Activated CD4-positive, alpha-beta memory T cell treated with anti-CD3 and anti-CD28 coated beads, Interleukin-2, amount 10 ng/mL, durations not matched to agents 7 days and 5 days (primary cell): ENCODE results near the gene DVL1. TPM values are rescaled to one million over a fixed set of nuclear protein-coding genes. Genes with fewer than 3 reads are reported as not detected.

ENCODE experiments used
- CTCF ChIA-PET: fragments of 350-600 bp; sonication (Branson Sonifier 250); formaldehyde crosslinking; loops from one replicate; lab custom pipeline; 2021; ENCODE audit warnings: antibody characterized with exemption, inconsistent platforms; lab: Charles Lee
- POLR2A ChIA-PET: fragments of 350-600 bp; sonication (Branson Sonifier 250); formaldehyde crosslinking; loops from one replicate; lab custom pipeline; 2021; ENCODE audit warnings: antibody characterized with exemption; lab: Charles Lee
- DNase-seq: peaks from one replicate; pipeline ENCODE4 v3.0.0-alpha.2; 2020
- H3K27ac Mint-ChIP-seq: one replicate; pipeline ENCODE4 v1.8.0; 2021; ENCODE audit warnings: mild to moderate bottlenecking, mixed read lengths
- H3K27me3 Mint-ChIP-seq: one replicate; pipeline ENCODE4 v1.8.0; 2021; ENCODE audit warnings: mixed read lengths
- H3K36me3 Mint-ChIP-seq: one replicate; pipeline ENCODE4 v1.8.0; 2021; ENCODE audit warnings: low read depth, mixed read lengths
- H3K4me1 Mint-ChIP-seq: one replicate; pipeline ENCODE4 v1.8.0; 2021; ENCODE audit warnings: mixed read lengths
- H3K4me3 Mint-ChIP-seq: one replicate; pipeline ENCODE4 v1.8.0; 2021; ENCODE audit warnings: mild to moderate bottlenecking, mixed read lengths
- H3K9me3 Mint-ChIP-seq: one replicate; pipeline ENCODE4 v1.8.0; 2021; ENCODE audit warnings: mixed read lengths
- total RNA-seq, 2 experiments: library from RNA; stranded (reverse); gene quantifications; one replicate each; pipeline ENCODE4 v1.2.3, GENCODE V29; 2021

Gene DVL1
- total RNA-seq, 2 experiments from 2014 or later, result 36.0 to 37.8 TPM

DNA sequence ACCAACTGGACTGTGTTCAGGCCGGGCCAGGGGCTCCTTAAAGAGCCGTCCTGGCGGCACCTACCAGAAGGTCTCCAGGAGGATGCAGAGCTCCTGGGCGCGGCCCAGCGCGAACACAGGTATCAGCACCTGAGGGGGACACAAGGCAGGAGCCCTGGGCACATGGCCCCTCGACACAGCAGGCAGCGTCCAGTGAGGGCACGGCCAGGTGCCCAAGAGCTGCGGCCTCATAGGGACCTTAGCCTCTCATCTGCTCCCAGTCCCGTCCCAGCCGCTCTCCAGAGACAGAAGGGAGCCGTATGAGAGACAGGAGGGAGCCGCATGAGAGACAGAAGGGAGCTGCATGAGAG lies 35.0 kb downstream of the DVL1 start:
- POLR2A ChIA-PET, result interaction anchor here (1.8 kb wide), 1 partner anchor 9 kb away, joined by 6 read pairs; no protein-coding TSS in a partner anchor
- H3K4me3 Mint-ChIP-seq, result no peak overlapping the region

DNA sequence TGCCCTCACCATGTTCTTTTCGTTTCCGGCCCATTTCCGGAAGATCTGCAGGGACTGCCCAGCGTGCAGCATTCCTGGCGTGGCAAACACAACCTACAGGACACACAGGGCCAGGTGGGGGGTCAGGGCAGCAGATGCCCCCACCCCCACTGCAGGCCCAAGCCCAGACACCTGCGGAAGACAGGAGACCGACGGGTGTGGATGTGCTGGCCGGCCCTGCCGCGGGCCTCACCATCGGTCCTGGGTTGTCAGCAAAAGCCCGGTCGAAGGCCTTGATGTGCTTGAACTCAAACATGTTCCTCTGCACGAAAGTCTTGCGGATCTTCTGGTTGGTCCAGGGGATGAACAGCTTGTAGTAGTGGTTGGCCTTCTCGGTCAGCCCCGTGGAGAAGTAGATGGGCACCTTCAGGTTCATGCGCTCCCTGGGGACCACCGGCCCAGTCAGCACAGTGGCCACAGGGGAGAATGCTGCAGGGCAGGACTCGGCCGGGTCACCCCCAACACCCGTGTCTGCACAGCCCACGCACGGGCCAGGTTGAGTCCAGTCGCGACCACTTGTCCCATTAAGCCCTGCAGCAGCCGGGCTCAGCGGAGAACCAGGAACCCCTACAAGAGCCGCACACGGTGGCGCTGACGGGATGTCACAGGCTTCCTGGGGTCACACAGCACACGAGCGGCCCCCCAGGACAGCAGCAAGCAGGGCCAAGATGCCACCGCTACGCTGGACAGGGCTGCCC lies 35.5 kb downstream of the DVL1 start:
- ChIA-PET CTCF (no interaction called here), POLR2A (interaction anchor here (1.8 kb wide), 1 partner anchor 10 kb away, joined by 6 read pairs; no protein-coding TSS in a partner anchor)
- Mint-ChIP-seq H3K9me3 (no peaks in the 10 kb centered on the region), H3K4me1 (peaks cover 6% of the 10 kb centered on the region), H3K4me3 (no peak overlapping the region), H3K36me3 (peaks cover 28% of the 10 kb centered on the region), H3K27ac (no peak overlapping the region), H3K27me3 (no peaks in the 10 kb centered on the region)
- no peak for DNase-seq

More for the DNA sequence above, 35.0 kb downstream of the DVL1 start:
- peaks cover 8% of the 10 kb centered on the region for H3K4me1 Mint-ChIP-seq
- H3K27me3 Mint-ChIP-seq, result no peaks in the 10 kb centered on the region
- no peaks in the 10 kb centered on the region for H3K9me3 Mint-ChIP-seq
- CTCF ChIA-PET, result no interaction called here
- DNase-seq, result no peak
- peaks cover 30% of the 10 kb centered on the region for H3K36me3 Mint-ChIP-seq
- H3K27ac Mint-ChIP-seq, result no peak overlapping the region

DNA sequence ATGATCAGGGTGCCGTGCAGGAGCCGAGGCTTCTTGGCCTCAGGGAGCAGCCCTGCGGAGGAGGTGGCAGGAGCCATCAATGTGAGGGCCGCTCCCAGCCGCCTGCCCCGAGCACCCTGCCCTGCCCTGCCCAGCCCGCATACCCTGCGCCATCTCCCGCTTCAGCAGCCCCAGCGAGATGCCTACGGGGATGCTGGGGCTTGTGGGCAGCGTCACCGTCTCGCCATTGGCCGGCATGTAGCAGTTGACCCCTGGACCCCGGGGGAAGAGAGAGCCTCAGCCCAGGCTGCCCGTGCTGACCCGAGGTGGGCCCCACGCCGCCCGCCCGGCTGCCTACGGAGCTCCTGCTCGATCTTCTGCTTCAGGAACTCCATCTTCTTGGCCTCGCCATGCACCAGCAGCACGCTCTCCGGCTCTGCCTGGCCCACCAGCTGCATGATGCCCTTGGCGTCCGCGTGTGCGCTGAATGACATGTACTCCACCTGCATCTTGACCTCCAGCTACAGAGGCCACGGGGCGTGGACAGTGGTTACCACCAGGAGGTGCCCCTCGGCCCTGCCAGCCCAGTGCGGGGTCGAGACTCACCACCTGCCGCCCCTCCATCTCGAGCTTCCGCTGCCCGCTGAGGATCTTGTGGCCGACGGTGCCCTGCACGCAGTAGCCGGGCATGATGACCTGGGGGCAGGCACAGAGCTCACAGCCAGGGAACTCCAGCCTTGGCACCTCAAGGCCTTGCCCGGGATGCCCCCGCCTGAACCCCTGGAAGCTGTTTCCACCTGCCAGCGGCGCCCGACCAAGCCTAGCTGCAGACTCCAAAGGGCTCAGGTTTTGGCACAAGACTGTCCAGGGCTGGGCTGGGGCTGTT lies 36.5 kb downstream of the DVL1 start:
- H3K4me1 Mint-ChIP-seq, result peaks cover 6% of the 10 kb centered on the region
- peaks cover 26% of the 10 kb centered on the region for H3K36me3 Mint-ChIP-seq
- H3K27ac Mint-ChIP-seq, result no peak overlapping the region
- ChIA-PET CTCF (no interaction called here), POLR2A (interaction anchor here (0.5 to 1.8 kb wide), 3 partner anchors 11 to 36 kb away, joined by 3 to 6 read pairs (median 3); no protein-coding TSS in a partner anchor)
- no peak for DNase-seq
- H3K9me3 Mint-ChIP-seq, result no peaks in the 10 kb centered on the region
- no peaks in the 10 kb centered on the region for H3K27me3 Mint-ChIP-seq
- no peak overlapping the region for H3K4me3 Mint-ChIP-seq

DNA sequence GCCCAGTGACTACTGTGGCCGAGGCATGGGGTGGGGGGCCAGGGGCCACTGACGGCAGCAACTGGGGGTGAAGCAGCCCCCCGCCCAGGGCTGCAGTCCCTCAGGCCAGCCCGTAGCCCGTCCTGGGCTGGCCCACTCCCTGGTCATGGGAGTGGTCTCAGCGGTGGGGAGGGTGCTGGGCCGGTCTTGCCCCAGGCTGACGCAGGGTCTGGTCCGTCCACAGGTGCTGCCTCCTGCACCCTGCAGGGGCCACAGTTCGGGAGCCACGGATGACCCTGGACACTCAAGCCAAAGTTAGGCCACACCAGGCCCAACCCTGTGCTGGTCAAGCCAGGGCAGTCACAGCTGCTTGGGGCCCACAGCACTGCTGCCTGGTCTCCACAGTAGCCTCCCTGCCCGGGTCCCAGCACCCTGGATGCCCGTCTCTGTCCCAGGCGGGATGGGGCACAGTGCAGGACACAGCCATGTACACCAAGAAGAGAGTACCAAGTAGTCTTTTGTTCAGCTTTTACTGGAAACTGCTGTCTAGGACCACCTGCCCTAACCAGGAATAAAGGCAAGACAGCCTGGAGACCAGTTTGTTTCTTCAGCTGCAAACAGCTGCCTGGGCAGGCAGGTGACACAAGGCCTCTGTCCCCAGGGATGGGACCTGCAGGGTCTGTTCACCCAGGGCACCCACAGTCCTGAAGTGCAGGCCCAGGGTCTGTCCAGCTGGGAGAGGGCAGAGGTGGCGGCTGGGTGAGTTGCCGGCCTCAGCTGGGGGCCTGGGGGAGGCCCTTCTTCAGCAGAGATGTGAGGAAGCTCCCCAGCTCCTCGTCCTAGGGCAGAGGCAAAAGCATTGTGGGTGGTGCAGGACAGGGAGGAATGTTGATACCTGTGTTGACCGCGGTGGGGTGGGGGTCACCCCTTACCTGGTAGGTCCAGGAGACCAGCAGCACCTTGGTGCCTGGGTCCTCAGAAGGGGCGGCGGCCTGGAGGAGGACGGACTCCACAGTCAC lies 37.8 kb downstream of the DVL1 start:
- CTCF ChIA-PET, result no interaction called here
- Mint-ChIP-seq H3K4me3 (peak overlapping the region; percentile 27), H3K4me1 (peaks cover 13% of the 10 kb centered on the region), H3K27ac (no peak overlapping the region), H3K27me3 (no peaks in the 10 kb centered on the region), H3K36me3 (peaks cover 24% of the 10 kb centered on the region), H3K9me3 (no peaks in the 10 kb centered on the region)
- POLR2A ChIA-PET, result interaction anchor here (0.9 to 1.2 kb wide), 3 partner anchors 14 to 94 kb away, joined by 3 read pairs; no protein-coding TSS in a partner anchor
- no peak for DNase-seq

DNA sequence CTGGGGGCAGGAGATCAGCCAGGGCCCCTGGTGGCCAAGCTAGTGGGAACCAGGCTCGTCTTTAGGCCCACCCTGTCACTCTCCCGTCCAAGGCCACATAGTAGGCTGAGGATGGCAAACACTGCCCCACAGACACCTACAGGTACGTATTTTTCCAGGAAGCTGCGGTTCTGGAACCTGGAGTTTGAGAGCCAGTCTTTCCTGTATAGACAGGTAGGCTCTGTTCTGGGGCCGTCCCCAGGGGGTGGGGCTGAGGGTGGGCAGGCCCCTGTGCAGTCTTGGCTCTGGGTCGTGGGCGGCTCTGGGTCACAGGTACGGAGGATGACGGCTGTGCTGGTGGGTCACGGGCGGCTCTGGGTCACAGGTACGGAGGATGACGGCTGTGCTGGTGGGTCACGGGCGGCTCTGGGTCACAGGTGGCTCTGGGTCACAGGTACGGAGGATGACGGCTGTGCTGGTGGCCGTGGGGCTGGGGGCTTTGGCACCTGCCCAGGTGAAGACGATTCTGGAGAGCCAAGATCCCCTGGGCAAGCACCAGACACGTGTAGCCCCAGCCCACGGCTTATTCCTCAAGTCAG lies 38.7 kb downstream of the DVL1 start:
- H3K9me3 Mint-ChIP-seq, result no peaks in the 10 kb centered on the region
- DNase-seq, result no peak
- no peak overlapping the region for H3K27ac Mint-ChIP-seq
- peaks cover 21% of the 10 kb centered on the region for H3K4me1 Mint-ChIP-seq
- POLR2A ChIA-PET, result interaction anchor here (1.2 to 1.5 kb wide), 3 partner anchors 12 to 95 kb away, joined by 3 to 5 read pairs (median 3); partner anchors contain the start of gene AURKAIP1
- peaks cover 21% of the 10 kb centered on the region for H3K36me3 Mint-ChIP-seq
- H3K4me3 Mint-ChIP-seq, result peak overlapping the region; percentile 27
- CTCF ChIA-PET, result no interaction called here
- no peaks in the 10 kb centered on the region for H3K27me3 Mint-ChIP-seq

DNA sequence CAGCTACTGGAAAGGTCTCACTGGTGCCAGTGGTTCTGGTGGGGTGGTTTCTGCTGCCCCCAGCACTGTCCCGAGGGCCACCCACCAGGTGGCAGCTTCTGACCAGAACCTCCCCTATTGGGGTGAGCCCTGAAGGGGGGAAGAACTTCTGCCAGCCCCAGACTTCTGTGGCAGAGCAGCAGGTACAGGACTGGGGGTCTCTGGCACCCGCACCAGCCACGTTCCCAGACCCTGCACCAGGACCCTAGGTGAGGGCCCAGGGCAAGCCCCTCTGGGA lies 39.2 kb downstream of the DVL1 start:
- peak overlapping the region; percentile 74 for H3K4me3 Mint-ChIP-seq
- CTCF ChIA-PET, result no interaction called here
- H3K4me1 Mint-ChIP-seq, result peaks cover 25% of the 10 kb centered on the region
- peaks cover 18% of the 10 kb centered on the region for H3K36me3 Mint-ChIP-seq
- H3K9me3 Mint-ChIP-seq, result no peaks in the 10 kb centered on the region
- H3K27ac Mint-ChIP-seq, result no peak overlapping the region
- DNase-seq, result no peak
- POLR2A ChIA-PET, result interaction anchor here (1.2 to 1.5 kb wide), 4 partner anchors 11 to 95 kb away, joined by 3 to 6 read pairs (median 4); partner anchors contain the start of gene AURKAIP1
- H3K27me3 Mint-ChIP-seq, result no peaks in the 10 kb centered on the region

DNA sequence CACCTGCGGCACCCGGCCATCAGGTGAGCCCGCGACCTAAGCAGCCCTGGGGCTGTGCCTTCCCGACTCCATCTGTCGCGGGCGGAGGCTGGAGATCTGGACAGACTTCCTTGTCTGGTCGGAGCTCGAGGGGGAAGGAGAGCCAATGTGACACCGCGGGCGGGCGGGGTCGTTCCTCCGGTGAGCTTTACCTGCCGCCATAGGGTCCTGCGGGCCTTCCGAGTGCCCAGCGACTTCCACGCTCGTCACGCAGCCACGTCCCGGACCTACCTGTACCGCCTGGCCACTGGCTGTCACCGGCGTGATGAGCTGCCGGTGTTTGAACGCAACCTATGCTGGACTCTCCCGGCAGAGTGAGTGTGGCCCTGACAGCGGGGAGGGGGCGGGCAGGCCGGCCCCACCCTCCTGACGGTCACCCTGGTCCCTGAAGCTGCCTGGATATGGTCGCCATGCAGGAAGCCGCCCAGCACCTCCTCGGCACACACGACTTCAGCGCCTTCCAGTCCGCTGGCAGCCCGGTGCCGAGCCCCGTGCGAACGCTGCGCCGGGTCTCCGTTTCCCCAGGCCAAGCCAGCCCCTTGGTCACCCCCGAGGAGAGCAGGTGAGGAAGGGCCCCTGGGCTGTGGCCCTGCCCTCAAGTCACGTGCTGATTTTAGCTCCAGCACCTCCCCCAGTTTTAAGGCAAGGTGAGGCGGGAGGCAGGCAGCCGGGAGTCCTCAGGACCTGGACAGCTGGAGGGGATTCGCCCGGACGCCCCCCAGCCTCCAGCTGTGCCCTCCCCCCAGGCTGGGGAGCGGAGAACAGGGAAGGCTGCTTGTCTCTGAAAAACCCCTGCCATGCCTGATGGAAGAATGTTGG lies 39.7 kb downstream of the DVL1 start:
- peaks cover 14% of the 10 kb centered on the region for H3K36me3 Mint-ChIP-seq
- H3K27me3 Mint-ChIP-seq, result no peaks in the 10 kb centered on the region
- peak overlapping the region; percentile 47 for H3K27ac Mint-ChIP-seq
- no peak for DNase-seq
- ChIA-PET CTCF (no interaction called here), POLR2A (interaction anchor here (1.2 to 1.5 kb wide), 5 partner anchors 10 to 96 kb away, joined by 3 to 6 read pairs (median 4); partner anchors contain the start of genes AURKAIP1 and CCNL2)
- H3K4me1 Mint-ChIP-seq, result peaks cover 28% of the 10 kb centered on the region
- H3K4me3 Mint-ChIP-seq, result peak overlapping the region; percentile 74
- no peaks in the 10 kb centered on the region for H3K9me3 Mint-ChIP-seq

DNA sequence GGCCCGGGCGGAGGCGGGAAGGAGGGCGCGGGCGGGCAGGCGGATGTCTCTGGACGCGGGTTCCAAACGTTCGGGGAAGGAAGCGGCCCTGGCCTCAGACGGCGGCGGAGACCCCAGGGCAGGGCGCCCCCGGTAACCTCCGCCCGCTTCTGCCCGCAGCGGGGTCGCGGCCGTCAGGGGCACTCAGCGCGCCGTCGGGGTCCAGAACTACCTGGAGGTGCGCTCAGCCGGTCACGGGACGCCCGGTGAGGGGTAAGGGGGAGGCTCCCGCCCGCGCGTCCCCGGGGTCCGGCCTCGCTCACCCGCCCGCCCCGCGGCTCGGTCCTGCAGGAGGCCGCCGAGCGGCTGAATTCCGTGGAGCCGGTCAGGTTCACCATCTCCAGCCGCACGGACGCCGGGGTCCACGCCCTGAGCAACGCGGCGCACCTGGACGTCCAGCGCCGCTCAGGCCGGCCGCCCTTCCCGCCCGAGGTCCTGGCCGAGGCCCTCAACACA lies 40.4 kb downstream of the DVL1 start:
- CTCF ChIA-PET, result no interaction called here
- POLR2A ChIA-PET, result interaction anchor here (1.2 to 1.5 kb wide), 3 partner anchors 17 to 90 kb away, joined by 4 to 6 read pairs (median 5); partner anchors contain the start of genes AURKAIP1 and CCNL2
- Mint-ChIP-seq H3K27me3 (no peaks in the 10 kb centered on the region), H3K9me3 (no peaks in the 10 kb centered on the region), H3K4me1 (peaks cover 30% of the 10 kb centered on the region), H3K4me3 (peak overlapping the region; percentile 80), H3K36me3 (peaks cover 13% of the 10 kb centered on the region), H3K27ac (peak overlapping the region; percentile 78)
- DNase-seq, result no peak

DNA sequence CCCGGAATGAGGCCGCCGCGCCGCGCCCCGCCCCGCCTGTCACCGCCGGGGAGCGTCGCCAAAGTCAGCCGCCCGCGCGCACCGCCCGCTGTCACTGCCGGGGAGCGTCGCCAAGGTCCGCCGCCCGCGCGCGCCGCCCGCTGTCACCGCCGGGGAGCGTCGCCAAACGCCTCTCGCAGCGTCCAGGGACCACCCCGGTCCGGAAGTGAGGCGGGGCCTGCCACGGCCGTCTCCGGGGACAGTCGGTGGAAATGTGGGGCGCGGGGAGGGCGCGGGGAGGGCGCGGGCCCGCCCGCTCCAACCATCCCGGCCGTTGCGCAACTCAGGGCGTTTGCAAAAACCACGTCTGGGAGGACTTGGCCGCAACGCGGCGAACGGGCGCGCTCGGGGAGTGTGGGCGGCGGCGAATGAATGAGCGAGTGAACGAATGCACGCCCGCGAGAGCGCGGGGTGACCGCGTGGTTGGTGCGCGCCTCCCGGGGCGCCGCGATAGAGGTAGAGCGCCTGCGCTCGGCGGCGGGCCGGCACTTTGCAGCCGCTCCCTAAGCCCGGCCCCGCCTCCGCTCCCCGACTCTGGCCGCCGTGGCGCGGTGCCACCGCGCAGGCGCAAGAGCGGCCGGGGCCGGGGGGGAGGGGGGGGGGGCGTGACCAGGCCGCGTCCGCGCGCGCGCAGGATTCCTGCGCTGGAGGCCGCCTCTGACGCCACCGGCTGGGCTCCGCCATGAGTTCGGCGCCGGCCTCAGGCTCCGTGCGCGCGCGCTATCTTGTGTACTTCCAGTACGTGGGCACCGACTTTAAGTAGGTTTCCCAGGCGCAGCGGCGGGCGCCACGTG lies 41.1 kb downstream of the DVL1 start, which contains the start of the genes ACAP3 and PUSL1:
ACAP3 (minus strand) TSS at position 8 of the 833 bp plus-strand sequence. CDS start 115 bp downstream, outside the sequence.
PUSL1 (plus strand) TSS at position 675 of the 833 bp plus-strand sequence; CDS start at position 722, 47 bp downstream.
- H3K27ac Mint-ChIP-seq, result peak within 1 kb of the TSS; percentile 93
- ChIA-PET CTCF (no interaction called here), POLR2A (interaction anchor here (1.0 kb wide), 1 partner anchor 66 kb away, joined by 5 read pairs; the partner anchor contains the start of gene AURKAIP1)
- H3K4me3 Mint-ChIP-seq, result peak within 1 kb of the TSS; percentile 80
- no peaks in the 10 kb centered on the region for H3K27me3 Mint-ChIP-seq
- peaks cover 30% of the 10 kb centered on the region for H3K4me1 Mint-ChIP-seq
- H3K9me3 Mint-ChIP-seq, result no peaks in the 10 kb centered on the region
- H3K36me3 Mint-ChIP-seq, result peaks cover 11% of the 10 kb centered on the region
- peak; percentile 90 for DNase-seq

DNA sequence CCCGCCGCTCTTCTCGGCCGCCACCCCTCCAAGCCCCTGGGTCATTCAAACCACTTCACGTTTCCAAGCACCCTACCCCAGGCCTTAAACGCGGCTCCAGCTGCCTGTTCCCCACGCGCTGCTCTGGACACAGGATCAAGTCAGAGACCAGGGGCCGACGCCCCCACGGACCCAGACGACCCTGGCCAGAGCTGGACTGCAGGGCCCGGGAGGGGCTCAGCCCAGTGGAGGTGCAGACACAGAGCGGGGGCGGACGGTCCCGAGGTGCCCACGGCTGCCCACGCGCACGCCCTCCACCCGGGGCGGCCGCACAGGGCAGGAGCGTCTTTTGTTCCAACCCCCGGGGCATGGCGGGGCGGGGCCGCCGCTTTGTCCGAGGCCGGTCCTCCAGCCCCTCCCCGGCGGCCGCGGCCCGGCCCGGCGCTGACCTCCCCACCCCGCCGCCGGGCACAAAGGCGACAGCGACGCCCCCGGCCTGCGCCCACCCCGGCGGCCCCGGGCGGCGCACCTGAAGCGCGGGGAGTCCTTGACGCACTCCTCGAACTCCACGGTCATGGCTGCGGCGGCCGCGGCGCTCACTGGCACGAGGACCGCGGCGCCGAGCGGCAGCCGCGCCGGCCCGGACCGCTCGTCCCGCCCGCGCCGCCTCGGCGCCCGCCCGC lies 41.8 kb downstream of the DVL1 start:
- CTCF ChIA-PET, result no interaction called here
- peak overlapping the region; percentile 86 for H3K27ac Mint-ChIP-seq

More for the DNA sequence above, 41.8 kb downstream of the DVL1 start:
- DNase-seq, result no peak
- POLR2A ChIA-PET, result interaction anchor here (0.7 to 1.0 kb wide), 2 partner anchors 67 to 267 kb away, joined by 3 to 5 read pairs; partner anchors contain the start of gene AURKAIP1
- H3K9me3 Mint-ChIP-seq, result no peaks in the 10 kb centered on the region
- H3K4me3 Mint-ChIP-seq, result peak overlapping the region; percentile 79
- no peaks in the 10 kb centered on the region for H3K27me3 Mint-ChIP-seq
- H3K36me3 Mint-ChIP-seq, result peaks cover 6% of the 10 kb centered on the region
- peaks cover 30% of the 10 kb centered on the region for H3K4me1 Mint-ChIP-seq
